Suprapubic skin (tissue), 3 donors: Measurements from ENCODE around the gene MOB3B.

Source experiments
- POLR2A ChIP-seq, 2 donors: fragments of 450-650 bp; IDR thresholded peaks; one replicate each; pipeline ENCODE4 v1.6.1; 2017; ENCODE audit warnings: antibody characterized with exemption in 2 of 2, mild to moderate bottlenecking in 2 of 2, moderate library complexity in 2 of 2
- TF ChIP-seq, protein P1 (sequence below), 2 donors: fragments of 200-600 bp in 1 of 2; fragments of 450-650 bp in 1 of 2; sonication (generic) in 1 of 2; IDR thresholded peaks; one replicate each; pipeline ENCODE4 v1.5.1; 2016 to 2019; ENCODE audit warnings: antibody characterized with exemption in 2 of 2, mild to moderate bottlenecking in 1 of 2, moderate library complexity in 1 of 2

DNA sequence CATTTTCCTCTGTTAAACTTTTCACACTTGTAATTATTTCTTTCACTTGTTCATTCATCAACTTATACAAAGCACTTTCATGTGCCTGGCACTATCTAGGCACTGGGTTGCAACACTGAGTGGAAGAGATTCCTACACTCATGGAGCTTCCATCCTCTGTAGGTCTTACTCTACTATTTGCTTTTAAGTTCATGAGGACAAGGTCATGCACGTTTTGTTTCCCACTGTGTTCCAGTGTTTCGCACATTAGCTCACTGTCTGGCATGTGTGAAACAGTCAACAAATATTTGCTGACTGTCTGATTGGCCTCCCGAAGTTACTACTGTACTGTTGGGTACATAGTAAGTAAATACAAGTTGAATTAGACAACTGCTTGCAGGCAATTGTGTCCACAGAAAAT lies 93.4 kb downstream of the MOB3B start:
- TF ChIP-seq, protein P1, sequence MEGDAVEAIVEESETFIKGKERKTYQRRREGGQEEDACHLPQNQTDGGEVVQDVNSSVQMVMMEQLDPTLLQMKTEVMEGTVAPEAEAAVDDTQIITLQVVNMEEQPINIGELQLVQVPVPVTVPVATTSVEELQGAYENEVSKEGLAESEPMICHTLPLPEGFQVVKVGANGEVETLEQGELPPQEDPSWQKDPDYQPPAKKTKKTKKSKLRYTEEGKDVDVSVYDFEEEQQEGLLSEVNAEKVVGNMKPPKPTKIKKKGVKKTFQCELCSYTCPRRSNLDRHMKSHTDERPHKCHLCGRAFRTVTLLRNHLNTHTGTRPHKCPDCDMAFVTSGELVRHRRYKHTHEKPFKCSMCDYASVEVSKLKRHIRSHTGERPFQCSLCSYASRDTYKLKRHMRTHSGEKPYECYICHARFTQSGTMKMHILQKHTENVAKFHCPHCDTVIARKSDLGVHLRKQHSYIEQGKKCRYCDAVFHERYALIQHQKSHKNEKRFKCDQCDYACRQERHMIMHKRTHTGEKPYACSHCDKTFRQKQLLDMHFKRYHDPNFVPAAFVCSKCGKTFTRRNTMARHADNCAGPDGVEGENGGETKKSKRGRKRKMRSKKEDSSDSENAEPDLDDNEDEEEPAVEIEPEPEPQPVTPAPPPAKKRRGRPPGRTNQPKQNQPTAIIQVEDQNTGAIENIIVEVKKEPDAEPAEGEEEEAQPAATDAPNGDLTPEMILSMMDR (IDR thresholded peaks at IDR 0.05) = no peak
- no peak for TF ChIP-seq POLR2A (IDR thresholded peaks at IDR 0.05)
